ENCODE measurements around the gene PUDP. TPM values are rescaled to one million over a fixed set of nuclear protein-coding genes. Genes with fewer than 3 reads are reported as not detected.

The PUDP gene
- total RNA-seq, 1 experiment from 2014 or later, result 16.1 TPM

- Mint-ChIP-seq H3K4me3 (ENCODE audit: unreplicated experiment) (no peak overlapping the region), H3K27ac (ENCODE audit: low read depth, unreplicated experiment) (no peak overlapping the region), H3K9me3 (ENCODE audit: unreplicated experiment) (no peaks in the 10 kb centered on the region), H3K36me3 (ENCODE audit: insufficient read depth, unreplicated experiment) (peaks cover 42% of the 10 kb centered on the region), H3K27me3 (ENCODE audit: insufficient read depth, unreplicated experiment) (no peaks in the 10 kb centered on the region), H3K4me1 (ENCODE audit: insufficient read depth, unreplicated experiment) (peaks cover 12% of the 10 kb centered on the region)
- BruUV-seq (replicated peaks), result no TSS peak
- TF ChIP-seq CTCF (IDR thresholded peaks at IDR 0.05; ENCODE audit: unreplicated experiment), result no peak
- no peak for DNase-seq (ENCODE audit: unreplicated experiment)
- POLR2A ChIA-PET, result interaction anchor here (0.6 kb wide), 1 partner anchor 213 kb away, joined by 3 read pairs; no protein-coding TSS in a partner anchor
- CTCF ChIA-PET, result interaction anchor here (0.5 kb wide), 1 partner anchor 10 kb away, joined by 3 read pairs; no protein-coding TSS in a partner anchor
- intact Hi-C loops (cut with micrococcal nuclease), result no loop called here
These were observed 74.6 kb downstream of the PUDP start for GRCh38 chrX:7073336-7073735.

DNA sequence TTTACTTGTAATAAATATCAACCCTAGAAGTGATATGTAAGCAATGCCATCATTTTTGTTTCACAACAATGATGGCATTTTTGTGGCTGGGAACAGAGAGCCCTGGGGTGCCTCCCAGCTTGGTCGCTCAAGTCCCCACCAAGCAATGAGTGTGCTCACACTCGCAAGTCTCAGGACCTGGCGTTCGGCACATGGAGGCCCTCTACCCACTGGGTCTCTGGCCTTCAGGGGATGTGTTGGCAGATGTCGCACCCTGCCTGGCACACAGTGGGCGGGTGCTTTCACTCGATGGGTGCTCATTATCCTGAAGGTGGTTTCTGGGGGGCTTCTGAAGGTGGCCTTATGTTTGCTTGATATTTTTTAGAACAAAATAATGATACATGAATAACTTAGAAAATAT, 75.1 kb downstream of the PUDP start:
- Mint-ChIP-seq H3K4me3 (ENCODE audit: unreplicated experiment) (no peak overlapping the region), H3K9me3 (ENCODE audit: unreplicated experiment) (no peaks in the 10 kb centered on the region), H3K27me3 (ENCODE audit: insufficient read depth, unreplicated experiment) (no peaks in the 10 kb centered on the region), H3K36me3 (ENCODE audit: insufficient read depth, unreplicated experiment) (peaks cover 45% of the 10 kb centered on the region), H3K27ac (ENCODE audit: low read depth, unreplicated experiment) (no peak overlapping the region), H3K4me1 (ENCODE audit: insufficient read depth, unreplicated experiment) (peaks cover 15% of the 10 kb centered on the region)
- intact Hi-C loops (cut with micrococcal nuclease), result no loop called here
- ChIA-PET CTCF (interaction anchor here (0.5 kb wide), 1 partner anchor 9 kb away, joined by 3 read pairs; no protein-coding TSS in a partner anchor), POLR2A (interaction anchor here (0.6 kb wide), 1 partner anchor 212 kb away, joined by 3 read pairs; no protein-coding TSS in a partner anchor)
- TF ChIP-seq CTCF (IDR thresholded peaks at IDR 0.05; ENCODE audit: unreplicated experiment), result no peak
- no peak for DNase-seq (ENCODE audit: unreplicated experiment)
- BruUV-seq (replicated peaks), result no TSS peak

- H3K9me3 Mint-ChIP-seq (ENCODE audit: unreplicated experiment), result no peaks in the 10 kb centered on the region
- H3K4me3 Mint-ChIP-seq (ENCODE audit: unreplicated experiment), result no peak overlapping the region
- CTCF ChIA-PET, result interaction anchor here (0.7 to 1.2 kb wide), 2 partner anchors 10 to 60 kb away, joined by 3 to 5 read pairs; no protein-coding TSS in a partner anchor
- BruUV-seq (replicated peaks), result no TSS peak
- POLR2A ChIA-PET, result no interaction called here
- no peak for TF ChIP-seq CTCF (IDR thresholded peaks at IDR 0.05; ENCODE audit: unreplicated experiment)
- intact Hi-C loops (cut with micrococcal nuclease), result no loop called here
- DNase-seq (ENCODE audit: unreplicated experiment), result no peak
- peaks cover 15% of the 10 kb centered on the region for H3K4me1 Mint-ChIP-seq (ENCODE audit: insufficient read depth, unreplicated experiment)
- H3K27ac Mint-ChIP-seq (ENCODE audit: low read depth, unreplicated experiment), result no peak overlapping the region
- H3K27me3 Mint-ChIP-seq (ENCODE audit: insufficient read depth, unreplicated experiment), result no peaks in the 10 kb centered on the region
- H3K36me3 Mint-ChIP-seq (ENCODE audit: insufficient read depth, unreplicated experiment), result peaks cover 36% of the 10 kb centered on the region
These were observed 76.6 kb downstream of the PUDP start for GRCh38 chrX:7071390-7071789.

GRCh38 chrX:7069556-7069955, 78.4 kb downstream of the PUDP start:
- POLR2A ChIA-PET, result no interaction called here
- H3K36me3 Mint-ChIP-seq (ENCODE audit: insufficient read depth, unreplicated experiment), result peaks cover 30% of the 10 kb centered on the region
- CTCF ChIA-PET, result no interaction called here
- no TSS peak for BruUV-seq (replicated peaks)
- H3K27ac Mint-ChIP-seq (ENCODE audit: low read depth, unreplicated experiment), result no peak overlapping the region
- DNase-seq (ENCODE audit: unreplicated experiment), result no peak
- intact Hi-C loops (cut with micrococcal nuclease), result loop anchor here (1.0 kb wide), 1 partner anchor 517 kb away; no protein-coding TSS in a partner anchor
- no peaks in the 10 kb centered on the region for H3K27me3 Mint-ChIP-seq (ENCODE audit: insufficient read depth, unreplicated experiment)
- peaks cover 15% of the 10 kb centered on the region for H3K4me1 Mint-ChIP-seq (ENCODE audit: insufficient read depth, unreplicated experiment)
- H3K9me3 Mint-ChIP-seq (ENCODE audit: unreplicated experiment), result no peaks in the 10 kb centered on the region
- TF ChIP-seq CTCF (IDR thresholded peaks at IDR 0.05; ENCODE audit: unreplicated experiment), result no peak
- H3K4me3 Mint-ChIP-seq (ENCODE audit: unreplicated experiment), result no peak overlapping the region

All from MCF 10A (cell line).